Uterus (tissue), 4 donors: ENCODE data around the gene JAKMIP2. TPM values are rescaled to one million over a fixed set of nuclear protein-coding genes. Genes with fewer than 3 reads are reported as not detected.

Experiments
- DNase-seq, 2 donors: peaks; one replicate each; pipeline ENCODE4 v3.0.0-alpha.2; 2019 to 2020
- H3K27ac ChIP-seq, 2 donors: fragments of 200-600 bp; sonication (generic); 1 replicate in 1 of 2; 2 replicates in 1 of 2; pipeline ENCODE4 v1.5.1; 2016 to 2018
- H3K27me3 ChIP-seq, 2 donors: fragments of 200-600 bp; sonication (generic); one replicate each; pipeline ENCODE4 v1.5.1; 2018 to 2019; ENCODE audit warnings: control low read depth in 1 of 2
- H3K36me3 ChIP-seq, 2 donors: fragments of 200-600 bp; sonication (generic); one replicate each; pipeline ENCODE4 v1.5.1; 2019; ENCODE audit warnings: control low read depth in 1 of 2
- H3K4me1 ChIP-seq, 2 donors: fragments of 200-600 bp; sonication (generic); one replicate each; pipeline ENCODE4 v1.5.1; 2018 to 2019; ENCODE audit warnings: control low read depth in 1 of 2
- H3K4me3 ChIP-seq, 2 donors: fragments of 200-600 bp; sonication (generic); 1 replicate in 1 of 2; 2 replicates in 1 of 2; pipeline ENCODE4 v1.5.1; 2018 to 2019; ENCODE audit warnings: mild to moderate bottlenecking in 1 of 2
- H3K9me3 ChIP-seq, 2 donors: fragments of 200-600 bp; sonication (generic); one replicate each; pipeline ENCODE4 v1.5.1; 2019; ENCODE audit warnings: control low read depth in 1 of 2
- POLR2A ChIP-seq, 2 donors: fragments of 450-650 bp; IDR thresholded peaks; one replicate each; pipeline ENCODE4 v1.6.1; 2016; ENCODE audit warnings: antibody characterized with exemption in 2 of 2, mild to moderate bottlenecking in 1 of 2, moderate library complexity in 1 of 2
- intact Hi-C: fragments of 100-400 bp; cut with DNase I; formaldehyde crosslinking; loops from one replicate; pipeline ENCODE4 v1.15.1; 2023; ENCODE audit warnings: low total_unique reads
- total RNA-seq, 4 donors: library from RNA; depleted of rRNA in 3 of 4; stranded (reverse); fragments of >200 nt in 3 of 4; gene quantifications; one replicate each; pipeline versions ENCODE4 v1.1.0 to v1.2.4, GENCODE V29; 2014 to 2023
- TF ChIP-seq, protein P1 (sequence below), 4 experiments: fragments of 200-600 bp in 2 of 4; fragments of 450-650 bp in 2 of 4; sonication (generic) in 2 of 4; IDR thresholded peaks; one replicate each; pipeline ENCODE4 v1.5.1; 2016 to 2019; ENCODE audit warnings: antibody characterized with exemption in 4 of 4, mild to moderate bottlenecking in 2 of 4, moderate library complexity in 1 of 4
- donor health status: DM: yes; HTN: yes; CAD: no.

JAKMIP2 gene
- total RNA-seq, 4 donors from 2014 or later, result 0.29 to 9.3 (median 5.0) TPM

DNA sequence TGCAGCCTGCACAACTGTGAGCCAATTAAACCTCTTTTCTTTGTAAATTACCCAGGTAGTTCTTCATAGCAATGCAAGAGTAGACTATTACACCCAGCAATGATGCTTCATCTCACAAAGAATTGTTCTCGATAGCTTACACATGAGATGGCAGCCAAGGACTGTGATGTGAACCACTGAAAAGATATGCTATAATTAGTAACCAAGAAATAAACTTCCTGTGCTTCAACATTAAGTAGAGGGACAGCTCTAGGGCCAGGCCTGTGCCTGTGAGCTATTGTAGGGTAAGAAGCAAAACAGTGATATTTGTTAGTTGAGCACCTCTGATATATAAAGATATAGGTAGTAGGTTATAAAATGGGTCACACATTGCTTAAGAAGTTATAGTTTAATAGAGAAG lies 230.9 kb downstream of the JAKMIP2 start:
- intact Hi-C loops, result no loop called here

GRCh38 chr5:147547730-147548129 lies 234.8 kb downstream of the JAKMIP2 start:
- Histone ChIP-seq H3K4me3 (no peak overlapping the region), H3K27me3 (no peaks in the 10 kb centered on the region), H3K27ac (no peak overlapping the region), H3K9me3 (no peaks in the 10 kb centered on the region), H3K36me3 (no peaks in the 10 kb centered on the region), H3K4me1 (no peaks in the 10 kb centered on the region)
- no peak for TF ChIP-seq POLR2A (IDR thresholded peaks at IDR 0.05)
- TF ChIP-seq, protein P1, sequence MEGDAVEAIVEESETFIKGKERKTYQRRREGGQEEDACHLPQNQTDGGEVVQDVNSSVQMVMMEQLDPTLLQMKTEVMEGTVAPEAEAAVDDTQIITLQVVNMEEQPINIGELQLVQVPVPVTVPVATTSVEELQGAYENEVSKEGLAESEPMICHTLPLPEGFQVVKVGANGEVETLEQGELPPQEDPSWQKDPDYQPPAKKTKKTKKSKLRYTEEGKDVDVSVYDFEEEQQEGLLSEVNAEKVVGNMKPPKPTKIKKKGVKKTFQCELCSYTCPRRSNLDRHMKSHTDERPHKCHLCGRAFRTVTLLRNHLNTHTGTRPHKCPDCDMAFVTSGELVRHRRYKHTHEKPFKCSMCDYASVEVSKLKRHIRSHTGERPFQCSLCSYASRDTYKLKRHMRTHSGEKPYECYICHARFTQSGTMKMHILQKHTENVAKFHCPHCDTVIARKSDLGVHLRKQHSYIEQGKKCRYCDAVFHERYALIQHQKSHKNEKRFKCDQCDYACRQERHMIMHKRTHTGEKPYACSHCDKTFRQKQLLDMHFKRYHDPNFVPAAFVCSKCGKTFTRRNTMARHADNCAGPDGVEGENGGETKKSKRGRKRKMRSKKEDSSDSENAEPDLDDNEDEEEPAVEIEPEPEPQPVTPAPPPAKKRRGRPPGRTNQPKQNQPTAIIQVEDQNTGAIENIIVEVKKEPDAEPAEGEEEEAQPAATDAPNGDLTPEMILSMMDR (IDR thresholded peaks at IDR 0.05), result no peak
- intact Hi-C loops, result no loop called here
- no peak for DNase-seq

More for the DNA sequence above, 230.9 kb downstream of the JAKMIP2 start:
- H3K36me3 ChIP-seq, result no peaks in the 10 kb centered on the region
- no peak overlapping the region for H3K4me3 ChIP-seq
- H3K9me3 ChIP-seq, result no peaks in the 10 kb centered on the region
- TF ChIP-seq, protein P1 (IDR thresholded peaks at IDR 0.05), result no peak
- no peak for TF ChIP-seq POLR2A (IDR thresholded peaks at IDR 0.05)
- no peaks in the 10 kb centered on the region for H3K27me3 ChIP-seq
- peaks cover 0 to 8% of the 10 kb centered on the region in 2 donors for H3K4me1 ChIP-seq
- DNase-seq, result no peak
- peak overlapping the region in 1 of 2 donors; percentile 16 for H3K27ac ChIP-seq

GRCh38 chr5:147544556-147544955 lies 238.0 kb downstream of the JAKMIP2 start:
- Histone ChIP-seq H3K27me3 (no peaks in the 10 kb centered on the region), H3K36me3 (no peaks in the 10 kb centered on the region), H3K27ac (no peak overlapping the region), H3K4me1 (no peaks in the 10 kb centered on the region), H3K4me3 (no peak overlapping the region), H3K9me3 (no peaks in the 10 kb centered on the region)
- TF ChIP-seq POLR2A (IDR thresholded peaks at IDR 0.05), result no peak
- TF ChIP-seq, protein P1 (IDR thresholded peaks at IDR 0.05), result no peak
- no peak for DNase-seq
- intact Hi-C loops, result no loop called here

DNA sequence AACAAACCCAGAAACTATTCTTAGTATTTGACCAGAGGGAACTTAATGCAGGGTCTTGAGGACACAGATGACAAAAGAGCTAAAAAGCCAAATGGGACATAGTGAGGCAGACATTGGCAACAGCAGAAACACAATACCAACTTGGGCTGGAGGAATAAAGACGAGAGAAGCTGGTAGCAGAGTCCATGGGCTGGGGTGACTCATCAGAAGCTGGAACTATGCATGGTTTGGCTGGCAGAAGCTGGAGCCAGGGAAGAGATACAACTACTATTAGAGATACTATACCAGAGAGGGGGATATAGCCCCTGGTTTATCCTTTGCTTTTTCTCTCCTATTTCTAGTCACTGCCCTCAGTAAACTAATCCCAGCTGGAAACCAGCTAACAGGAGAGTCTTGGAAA lies 243.5 kb downstream of the JAKMIP2 start:
- no peak for TF ChIP-seq POLR2A (IDR thresholded peaks at IDR 0.05)
- TF ChIP-seq, protein P1 (IDR thresholded peaks at IDR 0.05), result no peak
- no peak for DNase-seq
- no peaks in the 10 kb centered on the region for H3K9me3 ChIP-seq
- H3K4me3 ChIP-seq, result no peak overlapping the region
- no peaks in the 10 kb centered on the region for H3K27me3 ChIP-seq
- peaks cover 0 to 8% of the 10 kb centered on the region in 2 donors for H3K4me1 ChIP-seq
- intact Hi-C loops, result no loop called here
- no peaks in the 10 kb centered on the region for H3K36me3 ChIP-seq
- no peak overlapping the region for H3K27ac ChIP-seq

- peaks cover 0 to 8% of the 10 kb centered on the region in 2 donors for H3K4me1 ChIP-seq
- H3K27me3 ChIP-seq, result no peaks in the 10 kb centered on the region
- TF ChIP-seq, protein P1 (IDR thresholded peaks at IDR 0.05), result no peak
- TF ChIP-seq POLR2A (IDR thresholded peaks at IDR 0.05), result no peak
- no peak for DNase-seq
- H3K27ac ChIP-seq, result no peak overlapping the region
- no peak overlapping the region for H3K4me3 ChIP-seq
- no peaks in the 10 kb centered on the region for H3K9me3 ChIP-seq
- intact Hi-C loops, result no loop called here
- H3K36me3 ChIP-seq, result no peaks in the 10 kb centered on the region
These were observed 244.3 kb downstream of the JAKMIP2 start for GRCh38 chr5:147538236-147538635.

Other genes starting within 250 kb of the JAKMIP2 start
- gene SPINK1, start 48.9 kb upstream of the JAKMIP2 start, total RNA-seq, result not detected
- not detected for gene SCGB3A2, start 96.0 kb upstream of the JAKMIP2 start, total RNA-seq
- gene C5orf46, start 123.8 kb upstream of the JAKMIP2 start, total RNA-seq, result not detected